Astrocyte (in vitro differentiated cells and primary cell): ENCODE measurements around the gene ENTR1. TPM values are rescaled to one million over a fixed set of nuclear protein-coding genes. Genes with fewer than 3 reads are reported as not detected.
A peak's percentile ranks its signal among the peaks of the same experiment; 100 is the strongest.

ENCODE experiments used
- DNase-seq: peaks from one replicate; pipeline ENCODE4 v3.0.0-alpha.2; 2010; ENCODE audit warnings: low read depth
- FAIRE-seq: peaks from 2 replicates; lab custom pipeline; 2011; peaks lifted over from hg19 to GRCh38; lab: Jason Lieb, UNC
- H2AFZ ChIP-seq: 2 replicates; pipeline ENCODE4 v1.6.0; 2012; ENCODE audit warnings: low read depth, low read length, inconsistent platforms
- H3K27ac ChIP-seq: 2 replicates; pipeline ENCODE4 v1.5.1; 2011; ENCODE audit warnings: low read depth, low read length, inconsistent platforms
- H3K27me3 ChIP-seq: 2 replicates; pipeline ENCODE4 v1.6.0; 2011; ENCODE audit warnings: low read length, inconsistent platforms; ENCODE audit not compliant: insufficient read depth
- H3K36me3 ChIP-seq: 2 replicates; pipeline ENCODE4 v1.5.1; 2011; ENCODE audit warnings: low read length, inconsistent platforms; ENCODE audit not compliant: insufficient read depth
- H3K4me1 ChIP-seq: 2 replicates; pipeline ENCODE4 v1.5.1; 2011; ENCODE audit warnings: low read length, inconsistent platforms; ENCODE audit not compliant: insufficient read depth
- H3K4me2 ChIP-seq: 2 replicates; pipeline ENCODE4 v1.6.0; 2012; ENCODE audit warnings: low read length, inconsistent platforms
- H3K4me3 ChIP-seq: 2 replicates; pipeline ENCODE4 v1.5.1; 2011; ENCODE audit warnings: low read depth, mild to moderate bottlenecking, low read length, inconsistent platforms; ENCODE audit not compliant: insufficient read depth
- H3K79me2 ChIP-seq: 2 replicates; pipeline ENCODE4 v1.6.0; 2012; ENCODE audit warnings: mild to moderate bottlenecking, low read length, inconsistent platforms; ENCODE audit not compliant: insufficient read depth
- H3K9ac ChIP-seq: 2 replicates; pipeline ENCODE4 v1.6.0; 2012; ENCODE audit warnings: mild to moderate bottlenecking, low read length, inconsistent platforms
- H3K9me3 ChIP-seq: 2 replicates; pipeline ENCODE4 v1.5.1; 2012; ENCODE audit warnings: low read depth, mild to moderate bottlenecking, low read length, inconsistent platforms; ENCODE audit not compliant: insufficient read depth
- H4K20me1 ChIP-seq: 2 replicates; pipeline ENCODE4 v1.6.0; 2012; ENCODE audit warnings: low read length, inconsistent platforms; ENCODE audit not compliant: insufficient read depth
- H3K27ac Mint-ChIP-seq: one replicate; pipeline ENCODE4 v1.8.0; 2021; ENCODE audit warnings: mild to moderate bottlenecking, mixed read lengths; ENCODE audit not compliant: unreplicated experiment
- H3K27me3 Mint-ChIP-seq: one replicate; pipeline ENCODE4 v1.8.0; 2021; ENCODE audit warnings: low read depth, mixed read lengths; ENCODE audit not compliant: unreplicated experiment
- H3K36me3 Mint-ChIP-seq: one replicate; pipeline ENCODE4 v1.8.0; 2021; ENCODE audit warnings: low read depth, mixed read lengths; ENCODE audit not compliant: unreplicated experiment
- H3K4me1 Mint-ChIP-seq: one replicate; pipeline ENCODE4 v1.8.0; 2021; ENCODE audit warnings: low read depth, mixed read lengths; ENCODE audit not compliant: unreplicated experiment
- H3K4me3 Mint-ChIP-seq: one replicate; pipeline ENCODE4 v1.8.0; 2021; ENCODE audit warnings: mild to moderate bottlenecking, moderate library complexity, mixed read lengths; ENCODE audit not compliant: unreplicated experiment
- H3K9me3 Mint-ChIP-seq: one replicate; pipeline ENCODE4 v1.8.0; 2021; ENCODE audit warnings: mild to moderate bottlenecking, mixed read lengths; ENCODE audit not compliant: unreplicated experiment
- CTCF ChIP-seq: IDR thresholded peaks from 2 replicates; pipeline ENCODE4 v1.5.1; 2011; ENCODE audit warnings: low read depth, mild to moderate bottlenecking, inconsistent platforms, low read length, moderate library complexity; ENCODE audit not compliant: insufficient read depth
- EZH2 ChIP-seq: IDR thresholded peaks from 2 replicates; pipeline ENCODE4 v1.6.1; 2012; ENCODE audit warnings: mild to moderate bottlenecking, low read length, inconsistent platforms; ENCODE audit not compliant: insufficient read depth
- total RNA-seq: library from RNA; stranded (reverse); gene quantifications from 2 replicates; pipeline ENCODE4 v1.2.1, GENCODE V29; 2021

The ENTR1 gene
- total RNA-seq, 1 donor from 2014 or later, result 71.7 TPM

GRCh38 chr9:136381966-136382513, 28.4 kb downstream of the ENTR1 start:
- H3K4me1 ChIP-seq, result no peaks in the 10 kb centered on the region
- Mint-ChIP-seq H3K27ac (no peak overlapping the region), H3K4me3 (no peak overlapping the region), H3K27me3 (no peaks in the 10 kb centered on the region), H3K4me1 (no peaks in the 10 kb centered on the region), H3K9me3 (no peaks in the 10 kb centered on the region), H3K36me3 (peaks cover 17% of the 10 kb centered on the region)
- no peak overlapping the region for H3K4me3 ChIP-seq
- no peaks in the 10 kb centered on the region for H3K9me3 ChIP-seq
- DNase-seq (no peak), FAIRE-seq (no peak)
- TF ChIP-seq EZH2 (no peak), CTCF (no peak)
- H3K36me3 ChIP-seq, result peaks cover 20% of the 10 kb centered on the region
- no peak overlapping the region for H3K4me2 ChIP-seq
- no peak overlapping the region for H3K27ac ChIP-seq
- no peaks in the 10 kb centered on the region for H3K79me2 ChIP-seq
- H3K9ac ChIP-seq, result no peak overlapping the region
- H3K27me3 ChIP-seq, result no peaks in the 10 kb centered on the region
- H2AFZ ChIP-seq, result no peak overlapping the region
- peaks cover 5% of the 10 kb centered on the region for H4K20me1 ChIP-seq

- H3K9me3 Mint-ChIP-seq, result no peaks in the 10 kb centered on the region
- no peak overlapping the region for H3K4me3 Mint-ChIP-seq
- peaks cover 5% of the 10 kb centered on the region for H4K20me1 ChIP-seq
- H3K9ac ChIP-seq, result no peak overlapping the region
- H3K79me2 ChIP-seq, result no peaks in the 10 kb centered on the region
- H3K4me2 ChIP-seq, result no peak overlapping the region
- DNase-seq (no peak), FAIRE-seq (no peak)
- no peak overlapping the region for H2AFZ ChIP-seq
- H3K27me3 ChIP-seq, result no peaks in the 10 kb centered on the region
- H3K4me1 Mint-ChIP-seq, result no peaks in the 10 kb centered on the region
- H3K9me3 ChIP-seq, result no peaks in the 10 kb centered on the region
- TF ChIP-seq CTCF (no peak), EZH2 (no peak)
- peaks cover 17% of the 10 kb centered on the region for H3K36me3 Mint-ChIP-seq
- peaks cover 20% of the 10 kb centered on the region for H3K36me3 ChIP-seq
- no peaks in the 10 kb centered on the region for H3K27me3 Mint-ChIP-seq
- no peak overlapping the region for H3K4me3 ChIP-seq
- peak overlapping the region; percentile 34 for H3K27ac Mint-ChIP-seq
- no peaks in the 10 kb centered on the region for H3K4me1 ChIP-seq
- no peak overlapping the region for H3K27ac ChIP-seq
Observed at GRCh38 chr9:136381311-136381710, 29.1 kb downstream of the ENTR1 start.

DNA sequence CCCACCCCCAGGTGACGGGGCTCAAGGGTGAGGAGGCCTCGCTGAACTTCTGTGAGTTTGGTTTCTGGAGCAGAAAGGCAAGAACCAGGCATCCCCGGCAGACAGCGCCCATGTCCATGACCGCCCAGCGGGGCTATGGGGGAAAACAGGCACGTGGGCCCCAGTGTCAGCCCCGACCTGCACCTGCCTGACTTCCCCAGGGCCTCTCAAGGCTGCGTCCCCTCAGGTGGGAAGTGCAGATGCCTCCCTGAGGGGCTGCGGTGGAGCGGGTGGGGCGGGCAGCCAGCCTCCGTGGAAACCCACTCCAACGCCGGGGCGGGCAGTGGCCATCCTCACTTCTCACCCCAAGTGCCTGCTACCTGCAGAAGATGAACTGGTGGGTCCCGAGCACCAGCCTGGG, 30.0 kb downstream of the ENTR1 start:
- peaks cover 15% of the 10 kb centered on the region for H3K36me3 ChIP-seq
- H2AFZ ChIP-seq, result no peak overlapping the region
- H3K4me1 ChIP-seq, result no peaks in the 10 kb centered on the region
- Mint-ChIP-seq H3K36me3 (peaks cover 13% of the 10 kb centered on the region), H3K27ac (no peak overlapping the region), H3K4me1 (no peaks in the 10 kb centered on the region), H3K9me3 (no peaks in the 10 kb centered on the region), H3K27me3 (no peaks in the 10 kb centered on the region), H3K4me3 (no peak overlapping the region)
- no peaks in the 10 kb centered on the region for H3K9me3 ChIP-seq
- FAIRE-seq, result no peak
- no peak overlapping the region for H3K4me2 ChIP-seq
- no peak overlapping the region for H3K9ac ChIP-seq
- H3K27ac ChIP-seq, result no peak overlapping the region
- H3K4me3 ChIP-seq, result no peak overlapping the region
- peaks cover 5% of the 10 kb centered on the region for H4K20me1 ChIP-seq
- H3K27me3 ChIP-seq, result no peaks in the 10 kb centered on the region
- TF ChIP-seq EZH2, result no peak
- no peak for TF ChIP-seq CTCF
- no peak for DNase-seq
- H3K79me2 ChIP-seq, result no peaks in the 10 kb centered on the region
